Islet precursor cell (in vitro differentiated cells): ENCODE measurements around the gene SORCS2.

Experiments used
- DNase-seq: peaks from one replicate; pipeline ENCODE4 v3.0.0-alpha.2; 2018

SORCS2 gene

GRCh38 chr4:7192252-7193029, at the start of gene SORCS2:
SORCS2 (plus strand) TSS chr4:7192538.
- DNase-seq = peak; percentile 82

- no peak for DNase-seq
Observed at GRCh38 chr4:7144374-7145290, 47.7 kb upstream of the SORCS2 start.

GRCh38 chr4:7145291-7145934, 46.9 kb upstream of the SORCS2 start:
- no peak for DNase-seq

- DNase-seq = no peak
Observed at GRCh38 chr4:7146059-7146785, 46.1 kb upstream of the SORCS2 start.

- no peak for DNase-seq
Observed at GRCh38 chr4:7146786-7147115, 45.6 kb upstream of the SORCS2 start.

GRCh38 chr4:7147261-7147660, 45.1 kb upstream of the SORCS2 start:
- no peak for DNase-seq

GRCh38 chr4:7147661-7148310, 44.6 kb upstream of the SORCS2 start:
- peak; percentile 70 for DNase-seq

- no peak for DNase-seq
Observed at GRCh38 chr4:7148337-7148736, 44.0 kb upstream of the SORCS2 start.

- no peak for DNase-seq
Observed at GRCh38 chr4:7150036-7150635, 42.2 kb upstream of the SORCS2 start.

GRCh38 chr4:7151668-7152227, 40.6 kb upstream of the SORCS2 start:
- no peak for DNase-seq

GRCh38 chr4:7153711-7154110, 38.6 kb upstream of the SORCS2 start:
- peak; percentile 43 for DNase-seq

GRCh38 chr4:7154351-7154981, 37.9 kb upstream of the SORCS2 start:
- DNase-seq = peak; percentile 43

- peak; percentile 53 for DNase-seq
Observed at GRCh38 chr4:7155590-7156071, 36.7 kb upstream of the SORCS2 start.

GRCh38 chr4:7156328-7156727, 36.0 kb upstream of the SORCS2 start:
- DNase-seq = no peak

- DNase-seq = peak; percentile 78
Observed at GRCh38 chr4:7156761-7157488, 35.4 kb upstream of the SORCS2 start.

GRCh38 chr4:7157666-7158065, 34.7 kb upstream of the SORCS2 start:
- peak; percentile 39 for DNase-seq

GRCh38 chr4:7158081-7158750, 34.1 kb upstream of the SORCS2 start:
- DNase-seq = peak; percentile 33

GRCh38 chr4:7158991-7159390, 33.3 kb upstream of the SORCS2 start:
- peak; percentile 28 for DNase-seq

- peak; percentile 23 for DNase-seq
Observed at GRCh38 chr4:7159923-7160322, 32.4 kb upstream of the SORCS2 start.

GRCh38 chr4:7160439-7160838, 31.9 kb upstream of the SORCS2 start:
- DNase-seq = peak; percentile 42
